PC-3 (cell line): ENCODE data around the gene FOS. TPM values are rescaled to one million over a fixed set of nuclear protein-coding genes. Genes with fewer than 3 reads are reported as not detected.

Experiments
- ATAC-seq: fragments of 200-7000 bp; cut with Tn5 transposase; 2 replicates; pipeline ENCODE4 v1.9.1; 2020; ENCODE audit warnings: mild to moderate bottlenecking, moderate library complexity
- BruUV-seq: library from RNA; stranded (reverse); fragments of 400-500 nt; replicated peaks from 2 replicates; lab custom pipeline; 2021; lab: Mats Ljungman, UMichigan
- CTCF ChIA-PET: fragments of 300-600 bp; sonication (Branson Sonifier 250); formaldehyde crosslinking; loops from one replicate; lab custom pipeline; 2022; ENCODE audit warnings: antibody characterized with exemption; lab: Charles Lee
- POLR2A ChIA-PET: fragments of 300-600 bp; sonication (Branson Sonifier 250); formaldehyde crosslinking; loops from one replicate; lab custom pipeline; 2022; ENCODE audit warnings: antibody characterized with exemption; ENCODE audit not compliant: unreplicated experiment; lab: Charles Lee
- DNase-seq: peaks from one replicate; pipeline ENCODE4 v3.0.0-alpha.2; 2015
- H2AFZ ChIP-seq: fragments of 300-600 bp; sonication (generic); 2 replicates; pipeline ENCODE4 v1.6.0; 2016; ENCODE audit warnings: antibody characterized with exemption, low read length
- H3F3A ChIP-seq: fragments of 300-600 bp; sonication (generic); one replicate; pipeline ENCODE4 v1.6.0; 2017; ENCODE audit warnings: antibody characterized with exemption, low read length, control low read depth, mild to moderate bottlenecking; ENCODE audit not compliant: unreplicated experiment
- H3K27ac ChIP-seq: fragments of 300-600 bp; sonication (generic); 2 replicates; pipeline ENCODE4 v1.5.1; 2016; ENCODE audit warnings: mild to moderate bottlenecking, low read length
- H3K27me3 ChIP-seq: fragments of 300-600 bp; sonication (generic); 2 replicates; pipeline ENCODE4 v1.6.1; 2016; ENCODE audit warnings: low read length, mixed read lengths
- H3K36me3 ChIP-seq: fragments of 300-600 bp; sonication (generic); 2 replicates; pipeline ENCODE4 v1.6.1; 2016; ENCODE audit warnings: low read depth, mixed run types, low read length, mixed read lengths
- H3K4me1 ChIP-seq: fragments of 300-600 bp; sonication (generic); 2 replicates; pipeline ENCODE4 v1.5.1; 2016; ENCODE audit warnings: low read length; ENCODE audit not compliant: insufficient read depth
- H3K4me2 ChIP-seq: fragments of 300-600 bp; sonication (generic); 2 replicates; pipeline ENCODE4 v1.6.0; 2016; ENCODE audit warnings: low read length
- H3K4me3 ChIP-seq: fragments of 300-600 bp; sonication (generic); 2 replicates; pipeline ENCODE4 v1.5.1; 2016; ENCODE audit warnings: mild to moderate bottlenecking, low read length, mixed read lengths
- H3K79me2 ChIP-seq: fragments of 300-600 bp; sonication (generic); 2 replicates; pipeline ENCODE4 v1.6.1; 2017; ENCODE audit warnings: low read length, mixed read lengths
- H3K9ac ChIP-seq: fragments of 300-600 bp; sonication (generic); 2 replicates; pipeline ENCODE4 v1.6.0; 2016; ENCODE audit warnings: mild to moderate bottlenecking, low read length
- H3K9me2 ChIP-seq: fragments of 300-600 bp; sonication (generic); replicated peaks from 2 replicates; pipeline ENCODE4 v1.6.1; 2016; ENCODE audit warnings: mixed run types, low read length, mixed read lengths
- H3K9me3 ChIP-seq: fragments of 300-600 bp; sonication (generic); 2 replicates; pipeline ENCODE4 v1.6.1; 2016; ENCODE audit warnings: low read length, mixed read lengths
- H4K20me1 ChIP-seq: fragments of 300-600 bp; sonication (generic); 2 replicates; pipeline ENCODE4 v1.6.1; 2016; ENCODE audit warnings: low read length, mixed read lengths
- CTCF ChIP-seq: fragments of 300-600 bp; sonication (generic); conservative IDR thresholded peaks from 2 replicates; pipeline ENCODE4 v1.5.1; 2017; ENCODE audit warnings: antibody characterized with exemption, low read depth, mild to moderate bottlenecking, low read length
- EZH2 ChIP-seq: fragments of 300-600 bp; sonication (generic); IDR thresholded peaks from one replicate; pipeline ENCODE4 v1.6.1; 2017; ENCODE audit warnings: antibody characterized with exemption, mild to moderate bottlenecking, low read length; ENCODE audit not compliant: unreplicated experiment
- EZH2phosphoT487 ChIP-seq: fragments of 300-600 bp; sonication (generic); IDR thresholded peaks from 2 replicates; pipeline ENCODE4 v1.6.1; 2018; ENCODE audit warnings: mild to moderate bottlenecking, antibody characterized with exemption, low read length, borderline replicate concordance
- intact Hi-C: fragments of 100-400 bp; cut with micrococcal nuclease; formaldehyde crosslinking; loops from 2 replicates; pipeline ENCODE4 v1.9.0; 2023
- total RNA-seq: library from RNA; depleted of rRNA; stranded (reverse); fragments of >200 nt; gene quantifications from 2 replicates; pipeline ENCODE4 v1.2.3, GENCODE V29; 2014

FOS gene
- total RNA-seq, 1 experiment from 2014 or later: 99.2 TPM

- H3K4me2 ChIP-seq: no peak overlapping the region
- no peaks in the 10 kb centered on the region for H3K9me2 ChIP-seq
- no peaks in the 10 kb centered on the region for H3K27me3 ChIP-seq
- H3K4me3 ChIP-seq: no peak overlapping the region
- no peak overlapping the region for H3K9ac ChIP-seq
- no peak overlapping the region for H3K27ac ChIP-seq
- TF ChIP-seq EZH2: no peak
- TF ChIP-seq EZH2phosphoT487: no peak
- no peak for TF ChIP-seq CTCF
- H3K36me3 ChIP-seq: no peaks in the 10 kb centered on the region
- intact Hi-C loops: no loop called here
- BruUV-seq: no TSS peak
- ChIA-PET POLR2A (no interaction called here), CTCF (no interaction called here)
- no peak for ATAC-seq
- 0 out of 2 replicates have a peak, but pooled peaks cover 2% of the 10 kb centered on the region for H3K4me1 ChIP-seq
- no peak overlapping the region for H2AFZ ChIP-seq
- no peaks in the 10 kb centered on the region for H4K20me1 ChIP-seq
- H3K79me2 ChIP-seq: no peaks in the 10 kb centered on the region
- DNase-seq: no peak
- no peaks in the 10 kb centered on the region for H3F3A ChIP-seq
- no peaks in the 10 kb centered on the region for H3K9me3 ChIP-seq
These were observed 7.1 kb upstream of the FOS start for GRCh38 chr14:75271514-75271913.

GRCh38 chr14:75273272-75274049, 5.2 kb upstream of the FOS start:
- ChIA-PET POLR2A (no interaction called here), CTCF (no interaction called here)
- Histone ChIP-seq H3K9me3 (no peaks in the 10 kb centered on the region), H3K27me3 (no peaks in the 10 kb centered on the region), H3K4me1 (peaks cover 10% of the 10 kb centered on the region; the same call in 1 of the 2 replicates), H3K36me3 (no peaks in the 10 kb centered on the region), H2AFZ (no peak overlapping the region), H3K9ac (no peak overlapping the region), H3K9me2 (no peaks in the 10 kb centered on the region), H3K27ac (no peak overlapping the region), H3K79me2 (no peaks in the 10 kb centered on the region), H3F3A (no peaks in the 10 kb centered on the region), H4K20me1 (no peaks in the 10 kb centered on the region), H3K4me3 (no peak overlapping the region), H3K4me2 (no peak overlapping the region)
- BruUV-seq: no TSS peak
- TF ChIP-seq EZH2: no peak
- intact Hi-C loops: no loop called here
- ATAC-seq (no peak), DNase-seq (no peak)

GRCh38 chr14:75274050-75274898, 4.4 kb upstream of the FOS start:
- DNase-seq: no peak
- no peak for ATAC-seq
- intact Hi-C loops: no loop called here
- Histone ChIP-seq H3K79me2 (no peaks in the 10 kb centered on the region), H3F3A (no peaks in the 10 kb centered on the region), H3K4me1 (peaks cover 10% of the 10 kb centered on the region; the same call in 1 of the 2 replicates), H3K9me3 (no peaks in the 10 kb centered on the region), H2AFZ (no peak overlapping the region), H3K27me3 (no peaks in the 10 kb centered on the region), H3K4me2 (no peak overlapping the region), H3K27ac (no peak overlapping the region), H3K9me2 (no peaks in the 10 kb centered on the region), H3K36me3 (no peaks in the 10 kb centered on the region), H3K9ac (no peak overlapping the region), H3K4me3 (no peak overlapping the region), H4K20me1 (peaks cover 6% of the 10 kb centered on the region)
- ChIA-PET POLR2A (no interaction called here), CTCF (no interaction called here)
- TF ChIP-seq CTCF (no peak), EZH2 (no peak), EZH2phosphoT487 (no peak)
- BruUV-seq: no TSS peak
